ENCODE results near the gene ZAR1L.

Gene ZAR1L

DNA sequence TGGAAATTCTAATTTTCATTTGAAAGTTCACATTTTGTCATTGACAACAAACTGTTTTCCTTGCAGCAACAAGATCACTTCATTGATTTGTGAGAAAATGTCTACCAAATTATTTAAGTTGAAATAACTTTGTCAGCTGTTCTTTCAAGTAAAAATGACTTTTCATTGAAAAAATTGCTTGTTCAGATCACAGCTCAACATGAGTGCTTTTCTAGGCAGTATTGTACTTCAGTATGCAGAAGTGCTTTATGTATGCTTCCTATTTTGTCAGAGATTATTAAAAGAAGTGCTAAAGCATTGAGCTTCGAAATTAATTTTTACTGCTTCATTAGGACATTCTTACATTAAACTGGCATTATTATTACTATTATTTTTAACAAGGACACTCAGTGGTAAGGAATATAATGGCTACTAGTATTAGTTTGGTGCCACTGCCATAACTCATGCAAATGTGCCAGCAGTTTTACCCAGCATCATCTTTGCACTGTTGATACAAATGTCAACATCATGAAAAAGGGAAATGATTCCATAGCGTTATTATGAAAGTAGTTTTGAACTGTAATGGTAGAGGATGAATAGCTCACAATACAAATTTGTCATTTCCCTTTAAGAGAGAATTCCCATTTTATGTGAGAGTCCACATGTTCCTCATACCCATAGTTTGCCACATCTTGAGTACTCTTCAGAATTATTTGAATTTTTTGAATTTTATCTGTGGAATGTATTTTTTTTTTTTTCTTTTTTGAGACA lies 2.7 kb upstream of the ZAR1L start:
- Histone ChIP-seq H3K4me3 (ENCODE audit: low read depth in 1 of 2, low read length in 2 of 2) (no peak overlapping the region), H3K4me1 (ENCODE audit: insufficient read depth, low read length) (peaks cover 5% of the 10 kb centered on the region), H3K9me3 (ENCODE audit: low read length) (no peaks in the 10 kb centered on the region), H3K27ac (ENCODE audit: low read depth, low read length) (no peak overlapping the region), H3K9ac (ENCODE audit: low read length) (no peak overlapping the region), H3K36me3 (ENCODE audit: insufficient read depth, low read length) (no peaks in the 10 kb centered on the region), H3K27me3 (ENCODE audit: control insufficient read depth in 1 of 2, insufficient read depth in 2 of 2, low read length in 2 of 2) (no peaks in the 10 kb centered on the region)

DNA sequence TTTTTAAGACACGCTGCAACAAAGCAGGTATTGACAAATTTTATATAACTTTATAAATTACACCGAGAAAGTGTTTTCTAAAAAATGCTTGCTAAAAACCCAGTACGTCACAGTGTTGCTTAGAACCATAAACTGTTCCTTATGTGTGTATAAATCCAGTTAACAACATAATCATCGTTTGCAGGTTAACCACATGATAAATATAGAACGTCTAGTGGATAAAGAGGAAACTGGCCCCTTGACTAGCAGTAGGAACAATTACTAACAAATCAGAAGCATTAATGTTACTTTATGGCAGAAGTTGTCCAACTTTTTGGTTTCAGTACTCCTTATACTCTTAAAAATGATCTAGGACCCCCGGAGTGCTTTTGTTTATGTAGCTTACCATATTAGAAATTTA lies 1.3 kb upstream of the ZAR1L start:
- Histone ChIP-seq H3K9me3 (ENCODE audit: low read length) (no peaks in the 10 kb centered on the region), H3K4me3 (ENCODE audit: low read depth in 1 of 2, low read length in 2 of 2) (peak overlapping the region in 1 of 2 donors; percentile 84), H3K4me1 (ENCODE audit: insufficient read depth, low read length) (peaks cover 5% of the 10 kb centered on the region), H3K27me3 (ENCODE audit: control insufficient read depth in 1 of 2, insufficient read depth in 2 of 2, low read length in 2 of 2) (no peaks in the 10 kb centered on the region), H3K9ac (ENCODE audit: low read length) (peak overlapping the region; percentile 64), H3K36me3 (ENCODE audit: insufficient read depth, low read length) (no peaks in the 10 kb centered on the region), H3K27ac (ENCODE audit: low read depth, low read length) (no peak overlapping the region)

DNA sequence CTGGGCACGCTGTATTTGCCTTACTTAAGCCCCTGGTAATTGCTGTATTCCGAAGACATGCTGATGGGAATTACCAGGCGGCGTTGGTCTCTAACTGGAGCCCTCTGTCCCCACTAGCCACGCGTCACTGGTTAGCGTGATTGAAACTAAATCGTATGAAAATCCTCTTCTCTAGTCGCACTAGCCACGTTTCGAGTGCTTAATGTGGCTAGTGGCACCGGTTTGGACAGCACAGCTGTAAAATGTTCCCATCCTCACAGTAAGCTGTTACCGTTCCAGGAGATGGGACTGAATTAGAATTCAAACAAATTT lies 821 bp upstream of the ZAR1L start:
- Histone ChIP-seq H3K4me1 (ENCODE audit: insufficient read depth, low read length) (peaks cover 5% of the 10 kb centered on the region), H3K36me3 (ENCODE audit: insufficient read depth, low read length) (no peaks in the 10 kb centered on the region), H3K4me3 (ENCODE audit: low read depth in 1 of 2, low read length in 2 of 2) (peak overlapping the region; percentile 63 to 84), H3K27me3 (ENCODE audit: control insufficient read depth in 1 of 2, insufficient read depth in 2 of 2, low read length in 2 of 2) (no peaks in the 10 kb centered on the region), H3K27ac (ENCODE audit: low read depth, low read length) (peak overlapping the region; percentile 40), H3K9me3 (ENCODE audit: low read length) (no peaks in the 10 kb centered on the region), H3K9ac (ENCODE audit: low read length) (peak overlapping the region; percentile 64)

DNA sequence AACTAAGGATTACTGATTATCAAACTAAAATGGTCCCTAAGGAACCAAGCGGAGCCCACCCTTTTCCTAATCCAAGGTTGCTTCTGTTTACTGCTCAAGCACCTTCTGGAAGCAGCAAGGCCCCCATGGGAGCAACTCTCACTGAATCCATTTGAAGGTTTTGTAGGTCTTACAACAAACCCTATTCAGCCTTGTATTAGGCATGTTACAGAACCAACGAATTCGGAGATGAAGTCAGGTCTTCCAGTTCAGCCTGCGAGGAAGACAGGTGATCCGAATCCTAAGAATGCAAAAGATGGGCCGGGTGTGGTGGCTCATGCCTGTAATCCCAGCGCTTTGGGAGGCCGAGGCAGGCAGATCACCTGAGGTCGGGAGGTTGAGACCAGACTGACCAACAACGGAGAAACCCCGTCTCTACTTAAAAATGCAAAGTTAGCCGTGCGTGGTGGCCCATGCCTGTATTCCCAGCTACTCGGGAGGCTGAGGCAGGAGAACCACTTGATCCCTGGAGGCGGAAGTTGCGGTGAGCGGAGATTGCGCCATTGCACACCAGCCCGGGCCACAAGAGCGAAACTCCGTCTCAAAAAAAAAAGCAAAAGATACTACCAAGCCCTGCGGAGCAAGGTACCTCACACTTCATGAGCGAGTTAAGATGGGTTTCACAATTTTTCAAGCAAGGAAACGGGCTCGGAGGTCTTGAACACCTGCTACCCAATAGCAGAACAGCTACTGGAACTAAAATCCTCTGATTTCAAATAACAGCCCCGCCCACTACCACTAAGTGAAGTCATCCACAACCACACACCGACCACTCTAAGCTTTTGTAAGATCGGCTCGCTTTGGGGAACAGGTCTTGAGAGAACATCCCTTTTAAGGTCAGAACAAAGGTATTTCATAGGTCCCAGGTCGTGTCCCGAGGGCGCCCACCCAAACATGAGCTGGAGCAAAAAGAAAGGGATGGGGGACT lies 609 bp downstream of the ZAR1L start:
- Histone ChIP-seq H3K27ac (ENCODE audit: low read depth, low read length) (peak overlapping the region; percentile 64), H3K9me3 (ENCODE audit: low read length) (no peaks in the 10 kb centered on the region), H3K27me3 (ENCODE audit: control insufficient read depth in 1 of 2, insufficient read depth in 2 of 2, low read length in 2 of 2) (no peaks in the 10 kb centered on the region), H3K4me1 (ENCODE audit: insufficient read depth, low read length) (peaks cover 10% of the 10 kb centered on the region), H3K9ac (ENCODE audit: low read length) (peak overlapping the region; percentile 78), H3K4me3 (ENCODE audit: low read depth in 1 of 2, low read length in 2 of 2) (peak overlapping the region; percentile 63 to 84), H3K36me3 (ENCODE audit: insufficient read depth, low read length) (no peaks in the 10 kb centered on the region)

DNA sequence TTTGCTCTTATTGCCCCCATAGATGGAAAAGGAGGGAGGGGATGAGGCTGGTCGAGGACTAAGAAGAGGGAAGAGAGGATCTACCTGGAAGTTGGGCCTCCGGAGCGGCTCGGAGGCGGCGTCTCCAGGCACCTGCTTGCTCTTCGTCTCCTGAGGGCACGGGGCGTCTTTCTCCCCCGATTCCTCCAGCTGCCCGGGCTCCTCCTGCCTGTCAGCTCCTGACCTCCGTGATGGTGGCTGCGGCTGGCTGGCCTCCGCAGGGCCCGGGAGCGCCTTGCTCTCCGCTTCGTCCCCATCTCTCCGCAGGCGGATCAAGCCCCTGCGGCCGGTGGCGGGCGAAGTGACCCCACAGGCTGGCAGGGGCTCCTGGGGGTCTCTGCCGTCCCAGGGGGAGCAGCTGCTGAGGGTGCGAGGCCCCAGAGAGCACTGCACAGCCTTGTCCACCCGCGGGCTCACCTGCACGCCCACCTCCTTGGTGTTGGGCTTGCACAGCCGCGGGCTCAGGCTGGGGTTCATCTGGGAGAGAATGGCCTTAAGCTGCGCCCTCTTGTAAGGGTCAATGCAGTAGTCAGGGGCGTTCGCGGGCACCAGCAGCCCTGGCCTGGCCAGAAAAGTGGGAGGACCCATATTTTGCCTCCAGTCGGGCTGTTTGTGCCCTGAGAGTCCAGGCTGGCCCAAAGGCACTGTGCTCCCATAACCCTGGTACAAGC lies 3.8 kb downstream of the ZAR1L start:
- Histone ChIP-seq H3K27ac (ENCODE audit: low read depth, low read length) (no peak overlapping the region), H3K36me3 (ENCODE audit: insufficient read depth, low read length) (no peaks in the 10 kb centered on the region), H3K4me3 (ENCODE audit: low read depth in 1 of 2, low read length in 2 of 2) (no peak overlapping the region), H3K9ac (ENCODE audit: low read length) (no peak overlapping the region), H3K9me3 (ENCODE audit: low read length) (no peaks in the 10 kb centered on the region), H3K4me1 (ENCODE audit: insufficient read depth, low read length) (peaks cover 14% of the 10 kb centered on the region), H3K27me3 (ENCODE audit: control insufficient read depth in 1 of 2, insufficient read depth in 2 of 2, low read length in 2 of 2) (no peaks in the 10 kb centered on the region)

DNA sequence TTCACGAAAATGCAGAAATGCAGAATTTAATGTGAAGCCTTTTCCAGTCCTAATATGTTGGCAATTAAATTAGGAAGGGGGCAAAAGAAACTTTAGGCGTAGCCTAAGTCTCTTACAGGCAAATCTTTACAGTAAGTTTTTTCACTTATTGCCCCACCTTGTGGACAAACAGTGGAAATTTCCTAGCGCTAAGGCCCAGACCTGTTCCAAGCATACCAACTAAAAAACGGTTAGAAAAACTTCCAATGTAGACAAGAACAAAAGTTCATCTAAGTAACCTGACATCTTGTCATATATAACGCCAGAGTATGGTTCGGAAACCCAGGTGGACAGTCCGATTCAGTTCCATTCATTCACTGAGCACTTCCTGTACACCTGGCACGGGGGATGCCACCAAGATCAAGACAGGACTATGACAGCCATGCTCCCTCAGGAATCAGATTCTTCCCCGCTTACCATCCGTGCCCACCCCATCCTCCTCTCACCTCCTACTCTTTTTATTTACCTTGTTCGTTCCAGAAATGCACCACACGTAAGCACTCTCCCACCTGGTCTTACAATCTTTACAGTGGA lies 4.9 kb downstream of the ZAR1L start:
- H3K36me3 ChIP-seq (ENCODE audit: insufficient read depth, low read length), result no peaks in the 10 kb centered on the region
- H3K9ac ChIP-seq (ENCODE audit: low read length), result no peak overlapping the region
- peak overlapping the region; percentile 13 for H3K27ac ChIP-seq (ENCODE audit: low read depth, low read length)
- no peaks in the 10 kb centered on the region for H3K27me3 ChIP-seq (ENCODE audit: control insufficient read depth in 1 of 2, insufficient read depth in 2 of 2, low read length in 2 of 2)
- H3K9me3 ChIP-seq (ENCODE audit: low read length), result no peaks in the 10 kb centered on the region
- peaks cover 9% of the 10 kb centered on the region for H3K4me1 ChIP-seq (ENCODE audit: insufficient read depth, low read length)
- H3K4me3 ChIP-seq (ENCODE audit: low read depth in 1 of 2, low read length in 2 of 2), result peak overlapping the region in 1 of 2 donors; percentile 43

DNA sequence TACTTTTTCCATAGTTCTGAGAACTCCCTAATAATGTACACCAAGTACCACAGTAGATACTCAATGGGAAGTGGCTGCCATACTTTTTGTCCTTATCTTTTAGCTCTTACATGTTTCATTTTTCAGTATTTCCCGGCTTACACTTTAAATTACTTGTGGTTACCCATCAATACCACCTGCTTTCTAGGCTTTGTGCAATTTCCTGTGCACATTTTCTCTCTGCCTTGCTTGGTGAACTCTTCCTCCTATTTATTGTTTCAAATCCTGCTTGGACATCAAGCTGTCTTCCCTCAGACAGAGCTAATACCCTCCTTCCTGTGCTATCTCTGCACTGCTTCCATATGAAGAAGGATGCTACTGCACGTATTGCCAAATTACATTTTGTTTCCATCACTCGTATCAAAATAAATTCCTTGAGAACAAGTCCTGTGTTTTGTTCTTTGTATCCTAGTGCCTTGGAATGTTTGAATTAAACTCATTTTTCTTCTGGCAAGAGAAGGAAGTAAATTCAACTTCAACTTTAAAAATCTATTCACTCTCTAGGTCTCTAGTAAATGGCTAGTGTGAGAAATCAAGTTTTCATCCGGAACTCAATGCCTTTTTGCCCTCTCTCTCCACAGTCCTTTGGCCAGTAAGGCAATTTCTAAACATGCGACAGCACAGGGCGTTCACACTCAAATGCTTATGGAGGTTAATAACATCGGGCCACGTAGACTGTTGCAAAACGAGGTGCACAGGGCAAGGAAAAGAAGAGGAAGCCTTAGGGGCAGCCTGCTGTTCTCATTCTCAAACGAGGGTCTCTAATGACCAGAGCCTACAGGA lies 5.6 kb downstream of the ZAR1L start:
- no peaks in the 10 kb centered on the region for H3K27me3 ChIP-seq (ENCODE audit: control insufficient read depth in 1 of 2, insufficient read depth in 2 of 2, low read length in 2 of 2)
- H3K4me3 ChIP-seq (ENCODE audit: low read depth in 1 of 2, low read length in 2 of 2), result peak overlapping the region in 1 of 2 donors; percentile 43
- no peaks in the 10 kb centered on the region for H3K9me3 ChIP-seq (ENCODE audit: low read length)
- peaks cover 9% of the 10 kb centered on the region for H3K4me1 ChIP-seq (ENCODE audit: insufficient read depth, low read length)
- H3K36me3 ChIP-seq (ENCODE audit: insufficient read depth, low read length), result no peaks in the 10 kb centered on the region
- peak overlapping the region; percentile 13 for H3K27ac ChIP-seq (ENCODE audit: low read depth, low read length)
- H3K9ac ChIP-seq (ENCODE audit: low read length), result no peak overlapping the region

DNA sequence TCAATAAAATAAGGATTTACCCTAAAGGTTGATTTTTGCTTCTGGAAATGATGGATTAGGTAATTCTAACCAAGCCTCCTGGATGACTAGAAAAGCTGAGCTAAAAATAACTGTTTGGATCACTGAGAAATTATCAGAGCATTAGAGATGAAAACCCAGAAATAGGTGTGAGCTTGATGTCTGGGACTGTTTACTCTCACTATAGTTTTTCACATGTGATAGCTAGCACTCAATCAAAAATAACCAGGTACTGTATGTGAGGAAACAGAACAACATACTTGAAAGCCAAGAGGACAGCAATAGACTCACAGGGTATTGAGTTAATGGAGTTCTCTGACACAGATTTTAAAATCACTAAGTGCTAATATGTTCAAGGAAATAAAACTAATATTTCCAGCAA lies 9.5 kb downstream of the ZAR1L start:
- peaks cover 9% of the 10 kb centered on the region for H3K4me1 ChIP-seq (ENCODE audit: insufficient read depth, low read length)
- no peaks in the 10 kb centered on the region for H3K36me3 ChIP-seq (ENCODE audit: insufficient read depth, low read length)
- no peak overlapping the region for H3K4me3 ChIP-seq (ENCODE audit: low read depth in 1 of 2, low read length in 2 of 2)
- H3K9me3 ChIP-seq (ENCODE audit: low read length), result no peaks in the 10 kb centered on the region
- H3K27ac ChIP-seq (ENCODE audit: low read depth, low read length), result no peak overlapping the region
- no peaks in the 10 kb centered on the region for H3K27me3 ChIP-seq (ENCODE audit: control insufficient read depth in 1 of 2, insufficient read depth in 2 of 2, low read length in 2 of 2)
- no peak overlapping the region for H3K9ac ChIP-seq (ENCODE audit: low read length)

DNA sequence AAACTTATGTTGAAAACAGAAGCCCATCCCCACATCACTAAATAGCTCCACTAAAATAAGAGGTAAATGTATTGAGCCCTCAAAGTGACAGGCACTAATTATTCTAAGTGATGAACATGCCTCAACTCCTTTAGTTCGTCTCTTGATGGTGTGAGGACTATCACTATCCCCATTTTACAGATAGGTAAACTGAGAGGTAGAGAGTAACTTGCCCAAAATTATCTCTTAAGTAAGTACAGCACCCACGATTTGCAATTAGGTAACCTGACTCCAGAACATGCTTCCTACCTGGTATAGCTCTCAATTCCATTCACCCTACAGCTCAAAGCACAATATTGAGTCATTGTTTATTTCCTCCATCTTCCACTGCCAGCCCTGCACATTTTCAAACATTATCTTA lies 12.7 kb downstream of the ZAR1L start:
- Histone ChIP-seq H3K9me3 (ENCODE audit: low read length) (no peaks in the 10 kb centered on the region), H3K4me3 (ENCODE audit: low read depth in 1 of 2, low read length in 2 of 2) (no peak overlapping the region), H3K36me3 (ENCODE audit: insufficient read depth, low read length) (no peaks in the 10 kb centered on the region), H3K9ac (ENCODE audit: low read length) (no peak overlapping the region), H3K4me1 (ENCODE audit: insufficient read depth, low read length) (no peaks in the 10 kb centered on the region), H3K27me3 (ENCODE audit: control insufficient read depth in 1 of 2, insufficient read depth in 2 of 2, low read length in 2 of 2) (no peaks in the 10 kb centered on the region), H3K27ac (ENCODE audit: low read depth, low read length) (no peak overlapping the region)

DNA sequence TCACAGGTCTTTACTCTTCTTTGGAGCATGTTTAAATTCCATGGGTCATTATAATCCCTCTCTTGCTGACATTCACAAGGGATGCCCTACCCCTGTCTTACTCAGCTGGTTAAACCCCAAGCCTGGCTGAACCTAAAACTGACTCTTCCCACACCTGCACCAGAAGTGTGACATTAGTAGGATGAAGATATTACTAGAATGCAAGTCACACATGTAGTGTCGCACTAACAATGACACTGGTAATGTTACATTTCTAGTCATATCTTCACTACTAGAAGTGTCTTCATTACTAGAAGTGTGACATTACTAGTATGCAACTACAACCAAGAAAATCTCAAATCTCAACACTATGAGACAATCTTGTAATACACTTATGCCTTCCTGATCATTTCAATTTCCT lies 14.2 kb downstream of the ZAR1L start:
- Histone ChIP-seq H3K27ac (ENCODE audit: low read depth, low read length) (no peak overlapping the region), H3K9ac (ENCODE audit: low read length) (no peak overlapping the region), H3K4me3 (ENCODE audit: low read depth in 1 of 2, low read length in 2 of 2) (no peak overlapping the region), H3K9me3 (ENCODE audit: low read length) (no peaks in the 10 kb centered on the region), H3K27me3 (ENCODE audit: control insufficient read depth in 1 of 2, insufficient read depth in 2 of 2, low read length in 2 of 2) (no peaks in the 10 kb centered on the region), H3K4me1 (ENCODE audit: insufficient read depth, low read length) (no peaks in the 10 kb centered on the region), H3K36me3 (ENCODE audit: insufficient read depth, low read length) (peaks cover 6% of the 10 kb centered on the region)
